ENCODE measurements around the gene MRTO4. TPM values are rescaled to one million over a fixed set of nuclear protein-coding genes. Genes with fewer than 3 reads are reported as not detected.

The MRTO4 gene
- total and polyA plus RNA-seq, 10 of the 15 experiments (the other 5 are each of a cell fraction or from before 2014, with no cell fraction given): 43.5 to 99.5 (median 69.7) TPM

DNA sequence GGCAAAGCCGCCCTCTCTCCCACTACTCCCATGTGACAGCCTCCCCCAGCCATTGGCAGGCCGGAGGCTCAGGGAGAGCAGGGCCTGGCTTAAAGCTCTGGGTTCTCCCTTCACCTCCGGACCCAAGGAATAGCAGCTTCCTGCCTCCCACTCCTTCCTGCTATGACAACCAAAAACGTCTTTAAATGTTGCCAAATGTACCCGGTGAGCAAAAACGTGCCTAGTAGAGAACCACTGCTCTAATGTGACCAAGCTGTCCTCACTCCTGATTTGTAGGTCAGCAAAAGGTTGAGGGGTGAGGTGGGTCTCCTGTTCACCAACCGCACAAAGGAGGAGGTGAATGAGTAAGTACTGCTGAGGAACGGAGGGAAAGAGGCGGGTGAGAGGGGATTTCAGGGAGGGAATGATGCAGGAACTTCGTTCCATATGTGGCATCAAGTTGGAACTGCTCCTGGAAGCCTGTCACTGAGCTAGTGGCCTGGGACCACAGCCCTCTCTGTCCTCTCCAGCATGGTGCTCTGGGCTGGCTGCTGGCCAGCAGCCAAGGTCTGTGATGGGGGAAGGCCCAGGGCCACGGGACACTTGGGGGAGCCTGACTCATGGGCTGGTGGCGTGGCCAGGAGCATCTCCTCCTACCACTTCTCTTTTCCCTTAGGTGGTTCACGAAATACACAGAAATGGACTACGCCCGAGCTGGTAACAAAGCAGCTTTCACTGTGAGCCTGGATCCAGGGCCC is 5.7 kb downstream of the MRTO4 start:
- RAD21 ChIA-PET (ENCODE audit: unreplicated experiment): no interaction called here
- H3K36me3 ChIP-seq (ENCODE audit: control insufficient read depth in 2 of 2, insufficient read depth in 2 of 2, low read length in 1 of 2): peaks cover 33 to 34% of the 10 kb centered on the region in 2 experiments
- H3K27ac ChIP-seq (ENCODE audit: control insufficient read depth, insufficient read depth): no peak overlapping the region
- ATAC-seq (no peak), DNase-seq (ENCODE audit: low read depth, low spot score) (no peak), FAIRE-seq (no peak)
- peaks cover 3% of the 10 kb centered on the region; the same call in 1 of the 2 replicates for H4K20me1 ChIP-seq (ENCODE audit: control insufficient read depth, insufficient read depth)
- POLR2A ChIA-PET: no interaction called here
- CTCF ChIA-PET: interaction anchor here (0.6 to 0.9 kb wide), 3 partner anchors 16 to 85 kb away, joined by 3 read pairs; no protein-coding TSS in a partner anchor
- TF ChIP-seq POLR2A (IDR thresholded peaks at IDR 0.05; ENCODE audit: low read depth, low read length) (peak; percentile 28; the same call in 1 of the 2 replicates), YY1 (IDR thresholded peaks at IDR 0.05; ENCODE audit: low read depth, low read length) (no peak)
- peaks cover 27% of the 10 kb centered on the region for H3K79me2 ChIP-seq (ENCODE audit: control insufficient read depth, insufficient read depth, low read length)
- H2AFZ ChIP-seq (ENCODE audit: control insufficient read depth, low read depth, low read length): no peak overlapping the region
- no TSS peak for BruUV-seq (replicated peaks)
- H3K9ac ChIP-seq (ENCODE audit: control insufficient read depth, insufficient read depth, low read length): no peak overlapping the region
- H3K4me2 ChIP-seq (ENCODE audit: control insufficient read depth, insufficient read depth): no peak overlapping the region
- intact Hi-C loops (cut with micrococcal nuclease; ENCODE audit: unreplicated experiment) (no loop called here), in situ Hi-C loops (cut with MboI) (no loop called here)
- SMC1A ChIA-PET (ENCODE audit: uncharacterized antibody, unreplicated experiment): no interaction called here
- no peaks in the 10 kb centered on the region for H3K27me3 ChIP-seq (replicated peaks in 1 of 2; ENCODE audit: control insufficient read depth in 2 of 2, insufficient read depth in 2 of 2, low read length in 1 of 2)
- no peaks in the 10 kb centered on the region for H3K9me3 ChIP-seq (replicated peaks; ENCODE audit: control insufficient read depth, insufficient read depth, low read length)
- no peak overlapping the region for H3K4me3 ChIP-seq
- peaks cover 3% of the 10 kb centered on the region; the same call in 1 of the 2 replicates for H3K4me1 ChIP-seq (ENCODE audit: control insufficient read depth, insufficient read depth, low read length)
- 57% methylated on average over 15 of the region's 15 CpGs for WGBS (ENCODE audit: insufficient coverage, insufficient replicate concordance, low lambda C conversion rate, missing lambda C conversion rate)

DNA sequence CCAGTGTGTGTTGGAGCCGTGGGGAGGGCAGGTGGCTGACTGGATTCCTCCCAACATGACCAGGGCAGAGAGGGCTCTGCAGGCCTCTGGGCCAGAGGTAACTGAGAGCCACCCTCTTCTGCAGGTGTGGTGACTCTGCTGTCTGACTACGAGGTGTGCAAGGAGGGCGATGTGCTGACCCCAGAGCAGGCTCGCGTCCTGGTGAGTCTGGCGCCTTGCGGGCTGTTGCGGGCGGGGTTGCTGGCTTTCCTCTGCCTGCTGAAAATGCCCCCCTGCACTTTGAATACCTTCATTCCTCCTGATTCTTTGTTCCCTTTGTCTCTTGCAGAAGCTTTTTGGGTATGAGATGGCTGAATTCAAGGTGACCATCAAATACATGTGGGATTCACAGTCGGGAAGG is 6.7 kb downstream of the MRTO4 start:
- Histone ChIP-seq H3K4me3 (no peak overlapping the region), H3K27ac (ENCODE audit: control insufficient read depth, insufficient read depth) (no peak overlapping the region), H3K27me3 (replicated peaks in 1 of 2; ENCODE audit: control insufficient read depth in 2 of 2, insufficient read depth in 2 of 2, low read length in 1 of 2) (no peaks in the 10 kb centered on the region), H3K9me3 (replicated peaks; ENCODE audit: control insufficient read depth, insufficient read depth, low read length) (no peaks in the 10 kb centered on the region), H3K9ac (ENCODE audit: control insufficient read depth, insufficient read depth, low read length) (no peak overlapping the region), H3K36me3 (ENCODE audit: control insufficient read depth in 2 of 2, insufficient read depth in 2 of 2, low read length in 1 of 2) (peaks cover 33 to 34% of the 10 kb centered on the region in 2 experiments), H3K79me2 (ENCODE audit: control insufficient read depth, insufficient read depth, low read length) (peaks cover 17% of the 10 kb centered on the region), H3K4me2 (ENCODE audit: control insufficient read depth, insufficient read depth) (no peak overlapping the region), H2AFZ (ENCODE audit: control insufficient read depth, low read depth, low read length) (no peak overlapping the region), H3K4me1 (ENCODE audit: control insufficient read depth, insufficient read depth, low read length) (peaks cover under 1% of the 10 kb centered on the region; the same call in 1 of the 2 replicates), H4K20me1 (ENCODE audit: control insufficient read depth, insufficient read depth) (peaks cover 3% of the 10 kb centered on the region; the same call in 1 of the 2 replicates)
- POLR2A ChIA-PET: no interaction called here
- in situ Hi-C loops (cut with MboI) (no loop called here), intact Hi-C loops (cut with micrococcal nuclease; ENCODE audit: unreplicated experiment) (no loop called here)
- RAD21 ChIA-PET (ENCODE audit: unreplicated experiment): no interaction called here
- no peak for TF ChIP-seq ATF7 (IDR thresholded peaks at IDR 0.05; ENCODE audit: low read depth)
- TF ChIP-seq JUNB (IDR thresholded peaks at IDR 0.05): no peak
- TF ChIP-seq, protein P1, sequence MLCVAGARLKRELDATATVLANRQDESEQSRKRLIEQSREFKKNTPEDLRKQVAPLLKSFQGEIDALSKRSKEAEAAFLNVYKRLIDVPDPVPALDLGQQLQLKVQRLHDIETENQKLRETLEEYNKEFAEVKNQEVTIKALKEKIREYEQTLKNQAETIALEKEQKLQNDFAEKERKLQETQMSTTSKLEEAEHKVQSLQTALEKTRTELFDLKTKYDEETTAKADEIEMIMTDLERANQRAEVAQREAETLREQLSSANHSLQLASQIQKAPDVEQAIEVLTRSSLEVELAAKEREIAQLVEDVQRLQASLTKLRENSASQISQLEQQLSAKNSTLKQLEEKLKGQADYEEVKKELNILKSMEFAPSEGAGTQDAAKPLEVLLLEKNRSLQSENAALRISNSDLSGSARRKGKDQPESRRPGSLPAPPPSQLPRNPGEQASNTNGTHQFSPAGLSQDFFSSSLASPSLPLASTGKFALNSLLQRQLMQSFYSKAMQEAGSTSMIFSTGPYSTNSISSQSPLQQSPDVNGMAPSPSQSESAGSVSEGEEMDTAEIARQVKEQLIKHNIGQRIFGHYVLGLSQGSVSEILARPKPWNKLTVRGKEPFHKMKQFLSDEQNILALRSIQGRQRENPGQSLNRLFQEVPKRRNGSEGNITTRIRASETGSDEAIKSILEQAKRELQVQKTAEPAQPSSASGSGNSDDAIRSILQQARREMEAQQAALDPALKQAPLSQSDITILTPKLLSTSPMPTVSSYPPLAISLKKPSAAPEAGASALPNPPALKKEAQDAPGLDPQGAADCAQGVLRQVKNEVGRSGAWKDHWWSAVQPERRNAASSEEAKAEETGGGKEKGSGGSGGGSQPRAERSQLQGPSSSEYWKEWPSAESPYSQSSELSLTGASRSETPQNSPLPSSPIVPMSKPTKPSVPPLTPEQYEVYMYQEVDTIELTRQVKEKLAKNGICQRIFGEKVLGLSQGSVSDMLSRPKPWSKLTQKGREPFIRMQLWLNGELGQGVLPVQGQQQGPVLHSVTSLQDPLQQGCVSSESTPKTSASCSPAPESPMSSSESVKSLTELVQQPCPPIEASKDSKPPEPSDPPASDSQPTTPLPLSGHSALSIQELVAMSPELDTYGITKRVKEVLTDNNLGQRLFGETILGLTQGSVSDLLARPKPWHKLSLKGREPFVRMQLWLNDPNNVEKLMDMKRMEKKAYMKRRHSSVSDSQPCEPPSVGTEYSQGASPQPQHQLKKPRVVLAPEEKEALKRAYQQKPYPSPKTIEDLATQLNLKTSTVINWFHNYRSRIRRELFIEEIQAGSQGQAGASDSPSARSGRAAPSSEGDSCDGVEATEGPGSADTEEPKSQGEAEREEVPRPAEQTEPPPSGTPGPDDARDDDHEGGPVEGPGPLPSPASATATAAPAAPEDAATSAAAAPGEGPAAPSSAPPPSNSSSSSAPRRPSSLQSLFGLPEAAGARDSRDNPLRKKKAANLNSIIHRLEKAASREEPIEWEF (IDR thresholded peaks at IDR 0.05; ENCODE audit: insufficient replicate concordance, low read depth, low read length): no peak
- TF ChIP-seq POLR2A (IDR thresholded peaks at IDR 0.05; ENCODE audit: low read depth, low read length): 0 out of 2 replicates have a peak, but pooled peaks have one; percentile 31
- CTCF ChIA-PET: interaction anchor here (0.7 to 0.9 kb wide), 2 partner anchors 17 to 45 kb away, joined by 3 read pairs; no protein-coding TSS in a partner anchor
- SMC1A ChIA-PET (ENCODE audit: uncharacterized antibody, unreplicated experiment): no interaction called here
- BruUV-seq (replicated peaks): no TSS peak
- 96% methylated on average over 8 of the region's 10 CpGs for WGBS (ENCODE audit: insufficient coverage, insufficient replicate concordance, low lambda C conversion rate, missing lambda C conversion rate)
- DNase-seq (ENCODE audit: low read depth, low spot score): no peak
- FAIRE-seq: no peak
- ATAC-seq: no peak

All from GM12878 (cell line).